NCI-H524 treated with DMSO at 0.1 percent for 48 hours (cell line): ENCODE measurements around the gene ZFHX3.
A peak's percentile ranks its signal among the peaks of the same experiment; 100 is the strongest.

ENCODE experiments used
- DNase-seq: peaks from one replicate; lab custom pipeline; 2025; lab: John Stamatoyannopoulos, UW

Gene ZFHX3

DNA sequence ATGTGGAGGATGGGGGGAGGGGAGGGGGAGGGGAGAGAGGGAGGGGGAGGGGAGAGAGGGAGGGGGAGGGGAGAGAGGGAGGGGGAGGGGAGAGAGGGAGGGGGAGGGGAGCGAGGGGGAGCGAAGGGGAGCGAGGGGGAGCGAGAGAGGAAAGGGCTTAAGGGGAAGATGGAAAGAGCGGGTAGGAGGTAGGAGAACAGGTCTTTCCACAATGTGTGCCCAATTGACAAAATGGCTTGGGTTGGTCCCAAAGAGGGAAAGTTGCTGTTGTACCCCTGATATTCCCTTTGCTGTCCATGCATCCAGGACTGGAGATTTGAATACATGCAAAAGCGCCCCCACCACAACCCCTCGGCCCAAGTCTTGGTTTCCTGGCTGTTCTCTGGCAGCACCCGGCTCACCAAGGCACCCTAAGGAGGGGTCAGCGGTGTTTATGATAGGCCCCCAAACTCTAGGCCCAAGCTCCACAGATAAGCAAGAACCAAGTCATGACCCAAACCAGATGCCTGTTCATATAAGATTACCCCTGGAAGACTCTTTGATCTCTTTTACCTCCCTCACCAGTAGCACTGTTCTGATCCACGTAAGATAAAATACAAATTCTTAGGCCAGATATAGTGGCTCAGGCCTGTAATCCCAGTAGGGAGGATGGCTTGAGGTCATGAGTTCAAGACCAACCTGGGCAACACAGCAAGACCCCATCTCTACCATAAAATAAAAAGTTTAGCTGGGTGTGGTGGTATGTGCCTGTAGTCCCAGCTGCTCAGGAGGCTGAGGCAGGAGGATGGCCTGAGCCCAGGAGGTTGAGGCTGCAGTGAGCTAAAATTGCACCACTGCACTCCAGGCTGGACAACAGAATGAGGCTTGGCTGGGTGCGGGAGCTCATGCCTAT is 119.6 kb downstream of the ZFHX3 start:
- no peak for DNase-seq

DNA sequence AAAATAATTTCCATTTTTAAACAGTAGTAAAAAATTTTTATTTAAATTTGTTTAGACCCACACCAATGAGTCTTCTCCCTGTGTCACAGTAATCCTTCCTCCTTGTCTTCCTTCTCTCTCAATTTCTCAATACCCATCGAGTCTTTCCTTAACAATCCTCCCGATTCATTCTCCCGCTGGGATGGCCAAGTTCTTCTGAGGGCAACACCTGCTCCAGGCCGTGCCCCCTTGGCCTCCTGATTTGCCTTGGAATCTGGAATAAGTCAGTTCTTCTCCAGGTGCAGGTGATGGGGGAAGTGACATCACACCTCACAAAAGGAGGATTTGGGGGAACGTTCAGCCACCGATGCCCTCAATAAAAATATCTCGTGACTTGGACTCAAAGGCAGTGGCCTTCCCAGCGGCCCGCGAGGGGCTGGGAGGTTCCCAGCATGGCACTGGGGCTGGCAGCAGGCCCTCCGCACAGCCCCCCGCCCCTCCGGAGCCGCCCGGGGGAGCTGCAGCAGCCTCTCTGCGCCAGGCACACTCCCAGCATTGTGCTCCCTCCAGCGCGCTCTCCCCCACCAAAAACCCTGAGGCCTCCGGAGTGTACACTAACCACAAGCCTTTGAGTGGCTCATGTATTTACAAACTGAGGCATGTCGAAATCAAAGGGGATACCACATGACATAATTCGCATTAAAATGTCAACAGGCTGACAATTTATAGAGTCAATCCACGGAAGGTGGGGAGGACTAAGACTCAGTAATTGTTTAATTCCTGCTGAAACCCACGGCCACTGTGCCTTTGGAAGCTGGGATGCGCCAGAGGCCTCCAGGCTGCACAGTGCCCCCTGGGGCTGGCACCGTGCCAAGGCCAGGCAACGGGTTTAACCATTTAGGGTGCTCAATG is 120.5 kb downstream of the ZFHX3 start:
- DNase-seq = no peak

DNA sequence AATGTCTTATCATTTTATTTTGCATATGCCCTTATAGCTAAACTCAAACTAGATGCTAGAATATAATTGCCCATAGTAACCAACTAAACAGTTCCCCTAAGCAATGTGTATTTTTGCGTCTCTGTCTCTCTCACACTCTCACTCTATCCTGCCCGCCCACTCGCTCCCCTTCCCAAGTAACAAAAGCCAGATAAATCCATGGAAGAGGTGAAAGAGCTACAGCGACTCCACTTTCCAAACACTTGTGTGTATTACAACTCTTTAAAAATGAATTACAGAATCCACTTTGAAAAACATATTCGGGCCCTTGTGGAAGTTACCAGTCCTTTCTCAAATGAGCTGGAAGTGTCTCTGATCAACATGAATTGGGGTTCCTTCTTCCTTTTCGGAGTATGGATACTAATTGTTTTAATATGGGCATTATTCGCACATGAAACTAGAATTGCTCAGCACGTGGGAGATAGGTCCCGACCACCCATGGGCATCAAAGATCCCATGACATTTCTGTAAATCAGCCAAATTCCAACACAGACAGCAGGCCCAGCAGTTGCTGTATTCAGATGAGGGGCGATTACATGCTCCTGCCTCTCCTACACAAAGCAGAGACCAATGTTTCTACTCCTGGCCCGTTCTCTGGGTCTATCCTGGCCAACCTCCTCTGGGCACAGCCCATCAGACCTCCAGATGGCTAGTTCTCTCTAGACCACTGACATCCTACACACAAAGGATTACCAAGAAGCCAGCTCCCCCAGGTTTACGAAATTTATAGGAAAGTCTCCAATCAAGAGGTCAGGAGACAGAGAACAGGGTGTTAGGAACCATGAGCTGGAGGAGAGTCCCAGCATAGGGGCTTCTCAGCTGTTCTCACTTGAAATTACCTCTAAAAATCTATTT is 121.5 kb downstream of the ZFHX3 start:
- DNase-seq = no peak

DNA sequence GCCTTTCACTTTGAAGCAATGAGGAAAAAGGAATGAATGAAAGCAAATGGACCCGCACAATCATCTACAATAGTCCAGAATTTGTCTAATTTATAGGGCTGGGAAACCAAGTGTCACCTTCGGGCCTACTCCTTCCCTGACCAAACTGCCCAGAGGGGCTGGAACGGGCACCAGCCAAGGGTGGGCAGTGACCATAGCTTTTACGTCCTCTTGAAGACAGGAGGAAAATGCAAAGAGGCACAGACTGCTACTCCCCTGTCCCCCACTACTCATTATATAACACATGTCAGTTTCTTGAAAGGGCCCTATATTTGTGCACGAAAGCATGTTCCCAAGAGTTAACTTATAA is 122.3 kb downstream of the ZFHX3 start:
- DNase-seq = no peak

GRCh38 chr16:72924927-72925630 is 122.8 kb downstream of the ZFHX3 start:
- no peak for DNase-seq

DNA sequence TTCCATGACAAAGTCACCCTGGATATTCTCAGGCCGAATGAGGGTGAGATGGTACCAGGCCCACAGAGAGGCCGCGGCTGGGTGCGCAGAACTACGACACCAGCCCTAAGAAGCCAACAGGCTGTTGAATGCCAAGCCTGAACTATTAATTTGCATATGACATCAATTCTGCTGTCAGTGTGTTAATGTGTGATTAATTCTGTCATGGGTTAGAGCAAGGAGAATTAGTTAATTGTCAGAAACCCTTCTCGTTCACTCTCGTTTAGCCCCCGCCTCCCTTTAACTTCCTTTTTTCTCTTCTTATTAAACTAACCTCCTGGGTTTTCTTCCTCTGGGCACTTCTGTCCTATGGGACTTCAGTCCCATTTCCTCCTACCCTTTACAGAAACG is 123.4 kb downstream of the ZFHX3 start:
- DNase-seq = no peak

- peak; percentile 66 for DNase-seq
Observed at GRCh38 chr16:72923757-72924156, 124.2 kb downstream of the ZFHX3 start.

DNA sequence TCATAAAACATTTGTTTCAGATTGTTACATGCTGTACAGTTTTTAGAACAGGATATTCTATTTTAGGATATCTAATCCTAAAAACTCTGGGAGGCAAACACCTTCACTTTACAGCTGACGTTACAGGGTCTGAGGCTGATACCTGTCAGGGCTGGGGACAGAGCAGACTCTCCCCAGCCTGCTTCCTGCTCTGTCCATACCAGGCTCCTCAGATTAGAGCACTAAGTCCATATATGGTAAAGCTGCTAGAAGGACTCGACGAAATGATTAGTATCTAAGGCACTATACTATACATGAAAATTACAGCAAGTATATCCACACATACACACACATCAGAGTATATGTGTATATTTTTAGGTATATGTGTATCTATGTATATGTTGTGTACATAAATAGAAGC is 125.2 kb downstream of the ZFHX3 start:
- no peak for DNase-seq

- no peak for DNase-seq
Observed at GRCh38 chr16:72921620-72922019, 126.3 kb downstream of the ZFHX3 start.

DNA sequence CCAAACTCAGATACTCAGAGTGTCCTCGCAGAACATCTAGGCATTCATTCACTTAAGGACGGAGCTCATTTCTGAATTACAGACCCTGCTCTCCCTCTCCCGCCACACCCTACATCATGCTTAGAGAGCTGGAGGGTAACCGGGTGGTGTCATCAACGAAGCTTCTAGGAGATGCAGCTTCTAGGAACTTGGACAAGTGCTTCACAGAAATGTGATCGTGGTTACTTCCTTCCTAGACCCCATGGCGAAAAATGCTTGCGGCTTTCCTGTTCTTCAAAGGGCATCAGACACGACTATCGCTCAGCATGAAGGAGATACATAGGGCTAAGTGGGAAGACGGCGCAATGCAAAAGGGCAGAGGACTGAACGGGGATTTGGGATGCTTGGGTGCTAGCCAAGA is 126.8 kb downstream of the ZFHX3 start:
- no peak for DNase-seq

- DNase-seq = no peak
Observed at GRCh38 chr16:72917051-72917450, 130.9 kb downstream of the ZFHX3 start.

GRCh38 chr16:72915331-72915730 is 132.6 kb downstream of the ZFHX3 start:
- DNase-seq = no peak

DNA sequence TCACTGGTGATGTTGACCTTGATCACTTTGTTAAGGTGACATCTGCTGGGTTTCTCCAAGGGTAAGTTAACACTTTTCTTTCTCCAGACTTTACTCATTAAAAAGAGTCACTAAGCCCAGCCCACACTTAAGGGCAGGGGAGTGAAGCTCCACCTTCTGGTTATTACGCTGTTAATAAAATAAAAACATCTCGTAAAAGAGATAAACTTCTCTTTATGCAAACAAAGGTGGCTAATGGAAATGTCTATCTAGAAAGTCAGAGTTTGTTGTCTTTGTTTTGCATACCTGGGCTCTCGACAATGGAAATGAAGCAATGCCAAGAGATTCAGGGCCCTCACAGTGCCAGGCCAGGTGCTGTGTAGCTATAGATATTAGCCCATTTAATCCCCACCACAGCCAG is 134.4 kb downstream of the ZFHX3 start:
- no peak for DNase-seq

- no peak for DNase-seq
Observed at GRCh38 chr16:72911971-72912370, 136.0 kb downstream of the ZFHX3 start.

DNA sequence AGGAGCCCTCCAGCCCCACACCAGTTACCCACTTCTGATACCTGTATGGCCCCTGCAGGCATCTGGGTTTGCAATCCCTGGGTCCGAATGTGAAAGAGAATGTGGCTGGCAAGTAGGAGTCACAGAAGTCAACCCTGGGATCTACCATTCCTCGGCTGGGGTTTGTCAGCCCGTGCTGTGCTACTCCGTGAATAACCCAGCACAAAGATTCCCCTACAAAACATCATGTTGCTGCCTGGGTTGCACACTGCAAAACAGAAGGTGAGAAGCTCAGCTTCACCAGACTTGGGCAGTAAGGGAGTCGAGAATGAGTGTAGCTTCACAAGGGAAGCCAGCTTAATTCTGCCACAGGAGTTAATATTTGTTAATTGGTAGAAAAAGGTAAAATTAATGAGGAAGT is 137.1 kb downstream of the ZFHX3 start:
- no peak for DNase-seq

DNA sequence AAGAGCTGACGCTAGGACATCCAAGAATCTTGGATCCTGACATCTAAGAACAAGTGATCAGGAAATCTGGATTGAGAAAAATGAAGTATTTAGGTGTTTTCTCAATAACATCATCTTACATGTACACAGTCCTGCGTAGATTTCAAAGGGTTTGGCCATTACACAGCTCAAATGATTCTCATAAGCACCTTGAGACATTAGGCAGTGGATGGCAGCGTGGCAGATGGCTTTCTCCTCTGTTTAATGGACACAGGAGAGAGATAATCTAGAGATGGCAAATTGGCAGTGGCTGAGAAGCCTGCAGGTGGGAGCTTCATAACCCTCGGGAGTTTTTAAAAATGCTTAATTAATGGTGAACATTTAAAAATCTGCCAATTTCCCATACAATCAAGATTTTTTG is 137.5 kb downstream of the ZFHX3 start:
- DNase-seq = peak; percentile 29

DNA sequence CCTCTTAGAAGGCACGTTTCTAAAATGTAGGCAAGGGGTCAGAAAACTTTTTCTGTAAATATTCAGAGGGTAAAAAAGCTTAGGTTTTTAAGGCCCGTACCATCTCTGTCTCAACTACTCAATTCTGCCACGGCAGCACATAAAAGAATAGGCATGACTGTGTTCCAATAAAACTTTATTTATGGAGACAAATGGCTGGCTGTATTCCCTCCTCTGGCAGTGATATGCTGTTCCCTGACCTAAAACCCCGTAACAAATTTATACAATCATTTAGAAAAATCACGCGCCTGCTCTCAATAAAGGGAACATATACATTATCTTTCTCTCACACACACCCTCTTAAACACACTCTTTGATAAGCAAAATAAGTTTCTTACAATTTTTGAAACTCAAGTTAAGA is 138.7 kb downstream of the ZFHX3 start:
- DNase-seq = no peak

- DNase-seq = no peak
Observed at GRCh38 chr16:72908362-72909167, 139.4 kb downstream of the ZFHX3 start.

DNA sequence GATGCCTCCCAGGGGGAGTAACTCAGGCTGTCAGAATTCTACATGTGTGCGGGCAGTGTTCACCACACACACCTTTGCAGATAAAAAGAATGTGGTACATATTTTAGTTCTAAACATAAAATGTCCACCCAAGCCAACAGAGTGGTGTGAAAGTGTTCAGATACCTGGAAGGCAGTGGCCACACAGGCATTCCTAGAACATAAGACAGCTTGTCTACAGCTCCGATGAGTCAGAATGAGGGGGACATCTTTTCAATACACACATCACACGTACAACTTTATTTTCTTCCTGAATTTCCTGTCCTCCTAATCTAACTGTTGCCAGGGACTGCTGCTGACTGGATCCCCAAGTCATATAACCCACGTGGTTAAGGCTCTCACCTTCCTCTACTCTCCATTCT is 142.3 kb downstream of the ZFHX3 start:
- no peak for DNase-seq

DNA sequence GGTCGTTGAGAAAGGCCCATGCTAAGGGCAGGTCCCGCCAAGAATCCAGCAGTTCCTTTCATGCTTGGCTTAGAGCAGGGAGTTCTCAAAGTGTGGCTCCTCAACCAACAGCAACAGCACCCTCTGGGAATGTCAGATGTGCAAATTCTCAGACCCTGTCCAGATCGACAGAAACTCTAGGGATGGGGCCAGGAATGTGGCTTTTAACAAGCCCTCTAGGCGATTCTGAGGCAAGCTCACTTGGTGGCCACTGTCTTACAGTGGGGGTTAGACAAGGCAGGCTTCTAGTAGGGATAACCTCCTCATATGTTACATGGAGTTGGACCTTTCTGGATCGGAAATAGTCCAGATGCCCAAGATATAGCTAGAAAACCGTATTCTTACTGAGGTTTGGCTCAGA is 144.8 kb downstream of the ZFHX3 start:
- no peak for DNase-seq

- DNase-seq = no peak
Observed at GRCh38 chr16:72902206-72902605, 145.7 kb downstream of the ZFHX3 start.
